Measurements from ENCODE around the gene OSTN.

GRCh38 chr3:191198480-191198879, 561 bp upstream of the OSTN start:
- TF ChIP-seq ELF1 (CRISPR knock-in tag; IDR thresholded peaks at IDR 0.05) (no peak), CTCF (CRISPR knock-in tag; IDR thresholded peaks at IDR 0.05) (no peak), ZBTB39 (CRISPR knock-in tag; IDR thresholded peaks at IDR 0.05) (no peak), RERE (CRISPR knock-in tag; IDR thresholded peaks at IDR 0.05; ENCODE audit: low read depth) (no peak), ZBTB38 (CRISPR knock-in tag; IDR thresholded peaks at IDR 0.05) (no peak), POLR2AphosphoS5 (IDR thresholded peaks at IDR 0.05; ENCODE audit: low read depth, low read length) (no peak)

All from HepG2 (cell line).